ENCODE results near the gene GRK1.

Gene GRK1

DNA sequence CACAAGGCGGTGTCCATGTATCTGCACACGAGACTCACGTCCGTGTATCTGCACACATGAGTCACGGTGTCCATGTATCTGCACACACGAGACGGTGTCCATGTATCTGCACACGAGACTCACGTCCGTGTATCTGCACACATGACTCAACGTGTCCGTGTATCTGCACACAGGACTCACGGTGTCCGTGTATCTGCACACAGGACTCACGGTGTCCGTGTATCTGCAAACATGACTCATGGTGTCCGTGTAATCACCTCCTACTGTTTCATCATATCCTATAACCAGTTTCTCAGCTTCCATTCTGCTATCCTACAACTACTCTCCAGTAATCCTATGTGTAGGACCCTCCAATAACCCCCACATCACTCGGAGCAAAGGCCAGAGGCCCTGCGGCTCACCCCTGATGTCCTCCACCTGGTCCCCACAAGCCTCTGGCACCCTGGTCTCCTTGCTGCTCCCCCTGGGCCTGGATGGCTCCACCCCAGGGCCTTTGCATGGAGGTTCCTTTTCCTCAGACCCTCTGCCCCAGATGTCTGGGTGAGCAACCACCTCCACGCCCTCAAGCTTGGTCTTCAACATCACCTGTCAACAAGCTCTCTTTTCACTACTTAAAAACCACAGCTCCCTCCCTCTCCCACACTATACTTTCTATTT, 89.5 kb downstream of the GRK1 start:
- Histone ChIP-seq H3K9ac (ENCODE audit: low read depth, low read length) (no peak overlapping the region), H3K4me1 (ENCODE audit: control insufficient read depth, insufficient read depth, low read length) (0 out of 2 replicates have a peak, but pooled peaks cover 6% of the 10 kb centered on the region), H3K27ac (ENCODE audit: low read depth, low read length) (no peak overlapping the region), H3K36me3 (ENCODE audit: control insufficient read depth, insufficient read depth, low read length) (no peaks in the 10 kb centered on the region), H3K27me3 (ENCODE audit: control insufficient read depth, insufficient read depth, low read length) (peaks cover 40% of the 10 kb centered on the region), H3K9me3 (ENCODE audit: control insufficient read depth, insufficient read depth, low read length) (no peaks in the 10 kb centered on the region), H3K4me3 (ENCODE audit: low read depth, low read length) (no peak overlapping the region)

DNA sequence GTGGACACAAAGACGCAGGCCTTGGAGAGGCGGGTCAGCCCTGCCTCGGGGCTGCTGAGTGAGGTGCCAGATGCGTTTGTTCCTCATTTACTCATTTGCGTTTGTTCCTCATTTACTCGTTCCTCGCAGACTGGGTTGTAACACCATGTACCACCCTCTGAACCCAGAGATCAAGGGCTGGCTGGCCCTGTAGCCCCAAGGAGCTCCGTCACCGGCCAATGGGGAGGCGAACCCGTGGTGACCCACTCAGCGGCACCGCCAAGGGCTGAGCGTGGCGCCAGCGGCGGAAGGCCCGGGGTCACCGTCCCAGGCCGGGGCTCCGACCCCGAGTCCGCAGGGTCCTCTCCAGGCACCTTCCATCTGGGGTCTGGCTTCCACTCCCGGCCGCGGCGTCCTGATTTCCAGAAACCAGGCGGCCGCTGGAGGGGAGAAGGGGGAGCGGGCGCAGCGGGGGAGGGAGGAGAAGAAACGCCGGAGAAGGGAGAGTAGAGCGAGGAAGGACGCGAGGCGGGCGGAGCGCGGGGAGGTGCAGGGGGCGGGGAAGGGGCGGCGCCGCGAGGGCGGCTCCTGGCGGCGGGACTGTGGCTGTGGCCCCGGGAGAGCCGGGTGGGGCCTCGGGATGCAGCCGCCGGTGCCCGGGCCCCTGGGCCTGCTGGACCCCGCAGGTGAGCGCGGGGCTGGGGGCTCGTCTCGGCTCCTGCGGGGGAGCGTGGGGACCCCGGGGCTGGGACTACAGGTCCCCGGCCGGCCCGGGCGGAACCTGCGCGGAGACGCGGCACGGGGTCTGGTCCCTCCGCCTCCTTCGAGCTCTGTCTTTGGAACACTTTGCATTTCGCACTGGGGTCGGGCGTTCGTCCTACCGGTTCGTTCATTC, 91.9 kb downstream of the GRK1 start, which contains the start of gene TMEM255B:
Gene TMEM255B (plus strand): TSS at position 576 of the 874 bp plus-strand sequence. CDS start 44 bp downstream, at position 620.
- H3K9ac ChIP-seq (ENCODE audit: low read depth, low read length): no peak within 1 kb of the TSS
- H3K4me1 ChIP-seq (ENCODE audit: control insufficient read depth, insufficient read depth, low read length): 0 out of 2 replicates have a peak, but pooled peaks cover 6% of the 10 kb centered on the region
- no peaks in the 10 kb centered on the region for H3K36me3 ChIP-seq (ENCODE audit: control insufficient read depth, insufficient read depth, low read length)
- H3K27me3 ChIP-seq (ENCODE audit: control insufficient read depth, insufficient read depth, low read length): peaks cover 43% of the 10 kb centered on the region
- peak within 1 kb of the TSS; percentile 73 for H3K4me3 ChIP-seq (ENCODE audit: low read depth, low read length)
- H3K9me3 ChIP-seq (ENCODE audit: control insufficient read depth, insufficient read depth, low read length): no peaks in the 10 kb centered on the region
- no peak within 1 kb of the TSS for H3K27ac ChIP-seq (ENCODE audit: low read depth, low read length)

DNA sequence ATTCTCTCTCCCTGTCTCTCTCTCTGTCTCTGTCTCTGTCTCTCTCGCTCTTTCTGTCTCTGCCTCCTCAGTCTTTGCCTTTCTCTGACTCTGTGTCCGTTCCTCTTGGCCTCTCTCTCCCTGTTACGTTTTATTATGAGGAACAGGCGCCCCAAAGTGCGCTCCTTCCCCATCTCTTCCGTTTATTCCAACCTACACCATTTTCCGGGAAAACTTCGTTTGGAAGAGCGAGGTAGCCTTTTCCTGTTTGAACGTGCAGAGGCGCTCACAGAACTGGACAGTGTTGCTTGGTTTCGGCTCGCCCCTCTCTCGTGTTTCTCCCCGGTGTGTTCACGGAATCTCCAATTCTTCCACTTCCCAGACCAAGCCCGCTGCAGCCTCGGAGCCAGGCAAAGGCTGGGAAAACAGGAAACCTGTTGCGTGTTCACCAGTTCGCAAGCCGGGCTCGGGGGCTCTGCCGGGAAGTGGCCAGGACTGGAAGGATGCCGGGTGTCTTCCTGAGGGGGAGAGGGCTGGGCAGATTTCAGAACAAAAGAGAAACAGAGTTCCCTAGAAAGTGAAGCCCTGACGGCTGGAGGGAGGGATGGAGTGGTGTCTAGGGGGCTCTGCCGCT, 92.6 kb downstream of the GRK1 start:
- Histone ChIP-seq H3K9ac (ENCODE audit: low read depth, low read length) (no peak overlapping the region), H3K27me3 (ENCODE audit: control insufficient read depth, insufficient read depth, low read length) (peaks cover 43% of the 10 kb centered on the region), H3K9me3 (ENCODE audit: control insufficient read depth, insufficient read depth, low read length) (no peaks in the 10 kb centered on the region), H3K4me1 (ENCODE audit: control insufficient read depth, insufficient read depth, low read length) (0 out of 2 replicates have a peak, but pooled peaks cover 6% of the 10 kb centered on the region), H3K27ac (ENCODE audit: low read depth, low read length) (no peak overlapping the region), H3K4me3 (ENCODE audit: low read depth, low read length) (peak overlapping the region; percentile 73), H3K36me3 (ENCODE audit: control insufficient read depth, insufficient read depth, low read length) (no peaks in the 10 kb centered on the region)

DNA sequence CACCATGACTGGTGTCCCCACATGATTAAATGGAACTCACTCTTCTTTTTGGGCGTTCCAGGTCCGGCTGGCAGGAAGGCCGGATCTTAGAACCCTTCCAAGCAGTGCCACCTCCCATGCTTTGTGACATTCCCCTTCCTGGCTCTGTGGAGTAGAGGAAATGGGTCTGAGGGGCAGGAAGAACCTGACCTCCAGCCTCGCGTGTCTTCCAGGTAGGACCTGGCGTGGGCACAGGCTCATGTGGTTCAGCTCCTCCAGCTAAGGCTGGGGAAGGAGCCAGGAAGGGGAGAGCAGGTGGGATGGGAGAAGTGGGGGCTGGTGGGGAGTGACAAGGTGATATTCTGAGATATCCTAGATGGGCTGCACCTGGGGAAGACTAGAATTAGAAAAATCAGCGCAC, 94.1 kb downstream of the GRK1 start:
- no peak overlapping the region for H3K9ac ChIP-seq (ENCODE audit: low read depth, low read length)
- peaks cover 13% of the 10 kb centered on the region; the same call in 1 of the 2 replicates for H3K4me1 ChIP-seq (ENCODE audit: control insufficient read depth, insufficient read depth, low read length)
- H3K36me3 ChIP-seq (ENCODE audit: control insufficient read depth, insufficient read depth, low read length): no peaks in the 10 kb centered on the region
- H3K9me3 ChIP-seq (ENCODE audit: control insufficient read depth, insufficient read depth, low read length): no peaks in the 10 kb centered on the region
- no peak overlapping the region for H3K4me3 ChIP-seq (ENCODE audit: low read depth, low read length)
- no peak overlapping the region for H3K27ac ChIP-seq (ENCODE audit: low read depth, low read length)
- peaks cover 43% of the 10 kb centered on the region for H3K27me3 ChIP-seq (ENCODE audit: control insufficient read depth, insufficient read depth, low read length)

DNA sequence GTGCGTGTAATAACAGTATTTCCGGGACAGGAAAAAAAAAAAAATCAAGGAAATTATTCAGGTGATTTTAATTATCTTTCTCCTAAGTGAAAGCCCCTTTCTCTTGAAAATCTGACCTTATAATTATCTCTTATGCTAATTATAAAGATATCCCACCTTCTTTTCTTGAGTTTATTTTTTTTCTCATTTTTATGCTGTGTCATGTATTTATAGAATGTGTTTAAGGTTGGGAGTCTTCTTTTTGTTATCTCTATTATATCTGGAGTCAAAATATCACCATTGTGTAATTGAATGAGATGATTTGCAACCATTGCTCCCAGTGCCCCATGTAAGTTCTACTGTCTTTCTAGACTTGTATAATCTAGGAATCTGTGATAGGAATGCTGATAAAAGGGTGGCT, 95.1 kb downstream of the GRK1 start:
- H3K27me3 ChIP-seq (ENCODE audit: control insufficient read depth, insufficient read depth, low read length): peaks cover 43% of the 10 kb centered on the region
- no peak overlapping the region for H3K4me3 ChIP-seq (ENCODE audit: low read depth, low read length)

DNA sequence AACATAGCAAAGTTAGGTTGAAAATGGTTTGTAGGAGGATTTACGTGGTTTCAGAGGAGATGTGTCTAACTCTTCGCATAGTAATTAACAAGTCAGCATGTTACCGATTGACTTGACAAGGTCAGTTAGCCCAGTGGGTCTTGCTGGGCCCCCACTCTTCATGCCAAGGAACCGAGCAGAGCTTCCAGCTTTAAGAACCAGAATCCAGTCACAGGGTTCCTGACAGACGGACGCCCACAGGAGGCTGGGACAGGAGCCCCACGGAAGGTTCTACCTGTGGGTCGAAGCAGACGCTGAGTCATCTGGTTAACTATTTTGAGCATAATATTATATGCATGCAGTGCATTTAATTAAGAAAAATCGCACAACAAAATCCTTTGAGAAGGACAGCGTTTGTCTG, 95.5 kb downstream of the GRK1 start:
- Histone ChIP-seq H3K4me3 (ENCODE audit: low read depth, low read length) (no peak overlapping the region), H3K9me3 (ENCODE audit: control insufficient read depth, insufficient read depth, low read length) (no peaks in the 10 kb centered on the region), H3K36me3 (ENCODE audit: control insufficient read depth, insufficient read depth, low read length) (no peaks in the 10 kb centered on the region), H3K9ac (ENCODE audit: low read depth, low read length) (no peak overlapping the region), H3K4me1 (ENCODE audit: control insufficient read depth, insufficient read depth, low read length) (peaks cover 13% of the 10 kb centered on the region; the same call in 1 of the 2 replicates), H3K27me3 (ENCODE audit: control insufficient read depth, insufficient read depth, low read length) (peaks cover 38% of the 10 kb centered on the region), H3K27ac (ENCODE audit: low read depth, low read length) (no peak overlapping the region)

More for the DNA sequence above, 95.1 kb downstream of the GRK1 start:
- H3K36me3 ChIP-seq (ENCODE audit: control insufficient read depth, insufficient read depth, low read length): no peaks in the 10 kb centered on the region
- no peak overlapping the region for H3K27ac ChIP-seq (ENCODE audit: low read depth, low read length)
- H3K9me3 ChIP-seq (ENCODE audit: control insufficient read depth, insufficient read depth, low read length): no peaks in the 10 kb centered on the region
- peaks cover 13% of the 10 kb centered on the region; the same call in 1 of the 2 replicates for H3K4me1 ChIP-seq (ENCODE audit: control insufficient read depth, insufficient read depth, low read length)
- H3K9ac ChIP-seq (ENCODE audit: low read depth, low read length): no peak overlapping the region

DNA sequence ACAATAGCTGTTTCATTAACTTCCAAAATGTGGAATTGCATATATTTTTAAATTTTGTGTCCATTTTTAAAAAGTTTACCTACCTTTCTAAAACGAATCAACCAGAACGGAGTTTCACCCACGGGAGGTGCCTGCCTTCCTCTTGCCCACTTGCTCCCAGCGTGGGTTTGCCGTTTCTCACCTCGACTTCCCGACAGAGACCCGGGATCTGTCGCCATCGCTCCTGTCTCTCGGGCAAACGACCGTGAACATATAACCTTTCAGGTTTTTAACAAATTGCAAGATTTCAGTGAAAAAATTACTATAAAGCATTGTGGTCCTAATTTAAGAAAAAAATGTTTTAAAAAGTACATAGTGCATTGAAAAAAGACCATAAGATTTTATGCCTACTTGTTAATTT, 96.2 kb downstream of the GRK1 start:
- peaks cover 13% of the 10 kb centered on the region; the same call in 1 of the 2 replicates for H3K4me1 ChIP-seq (ENCODE audit: control insufficient read depth, insufficient read depth, low read length)
- peaks cover 31% of the 10 kb centered on the region for H3K27me3 ChIP-seq (ENCODE audit: control insufficient read depth, insufficient read depth, low read length)
- no peak overlapping the region for H3K9ac ChIP-seq (ENCODE audit: low read depth, low read length)
- no peak overlapping the region for H3K27ac ChIP-seq (ENCODE audit: low read depth, low read length)
- H3K36me3 ChIP-seq (ENCODE audit: control insufficient read depth, insufficient read depth, low read length): no peaks in the 10 kb centered on the region
- no peaks in the 10 kb centered on the region for H3K9me3 ChIP-seq (ENCODE audit: control insufficient read depth, insufficient read depth, low read length)
- no peak overlapping the region for H3K4me3 ChIP-seq (ENCODE audit: low read depth, low read length)

DNA sequence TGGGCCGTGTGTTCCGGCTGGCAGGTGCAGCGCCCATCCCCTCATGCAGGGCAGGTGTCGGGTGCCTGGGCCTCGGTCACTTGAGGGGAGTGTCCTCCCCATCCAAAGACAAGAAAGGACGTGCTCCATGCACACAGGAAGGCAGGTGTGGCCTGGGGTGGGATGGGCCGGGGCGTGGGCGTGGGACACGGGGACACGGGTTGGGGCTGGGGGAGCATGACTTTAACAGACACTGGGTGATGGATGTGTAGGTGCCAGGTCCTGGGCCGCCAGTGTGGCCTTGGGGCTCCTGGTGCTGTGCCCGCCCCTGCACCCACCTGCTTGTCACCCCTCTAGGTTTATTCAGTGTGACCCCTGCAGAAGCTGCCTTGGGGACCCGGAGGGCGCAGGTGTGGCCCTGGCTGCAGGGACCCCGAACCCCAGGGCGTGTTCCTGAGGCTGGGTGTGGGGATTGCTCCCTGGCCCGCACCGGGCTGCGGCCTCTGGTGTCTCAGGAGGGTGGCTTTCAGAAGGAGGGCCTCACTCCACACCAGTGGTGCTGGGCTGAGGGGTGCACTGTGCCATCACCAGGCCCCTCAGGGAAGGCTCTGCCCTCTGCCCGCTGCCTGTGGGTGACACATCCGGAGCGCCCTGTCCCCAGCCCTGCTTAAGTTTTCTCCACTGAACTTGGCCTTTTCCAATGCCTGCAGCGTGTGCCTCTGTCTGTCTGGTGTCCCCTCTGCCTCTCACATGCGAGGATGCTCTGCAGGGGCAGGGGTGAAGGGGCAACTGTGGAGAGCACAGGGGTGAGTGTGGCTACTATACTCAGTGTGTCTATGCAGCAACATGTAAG, 97.2 kb downstream of the GRK1 start:
- Histone ChIP-seq H3K9me3 (ENCODE audit: control insufficient read depth, insufficient read depth, low read length) (no peaks in the 10 kb centered on the region), H3K4me3 (ENCODE audit: low read depth, low read length) (no peak overlapping the region), H3K4me1 (ENCODE audit: control insufficient read depth, insufficient read depth, low read length) (peaks cover 9% of the 10 kb centered on the region; the same call in 1 of the 2 replicates), H3K27me3 (ENCODE audit: control insufficient read depth, insufficient read depth, low read length) (peaks cover 27% of the 10 kb centered on the region), H3K36me3 (ENCODE audit: control insufficient read depth, insufficient read depth, low read length) (no peaks in the 10 kb centered on the region), H3K9ac (ENCODE audit: low read depth, low read length) (no peak overlapping the region), H3K27ac (ENCODE audit: low read depth, low read length) (no peak overlapping the region)

DNA sequence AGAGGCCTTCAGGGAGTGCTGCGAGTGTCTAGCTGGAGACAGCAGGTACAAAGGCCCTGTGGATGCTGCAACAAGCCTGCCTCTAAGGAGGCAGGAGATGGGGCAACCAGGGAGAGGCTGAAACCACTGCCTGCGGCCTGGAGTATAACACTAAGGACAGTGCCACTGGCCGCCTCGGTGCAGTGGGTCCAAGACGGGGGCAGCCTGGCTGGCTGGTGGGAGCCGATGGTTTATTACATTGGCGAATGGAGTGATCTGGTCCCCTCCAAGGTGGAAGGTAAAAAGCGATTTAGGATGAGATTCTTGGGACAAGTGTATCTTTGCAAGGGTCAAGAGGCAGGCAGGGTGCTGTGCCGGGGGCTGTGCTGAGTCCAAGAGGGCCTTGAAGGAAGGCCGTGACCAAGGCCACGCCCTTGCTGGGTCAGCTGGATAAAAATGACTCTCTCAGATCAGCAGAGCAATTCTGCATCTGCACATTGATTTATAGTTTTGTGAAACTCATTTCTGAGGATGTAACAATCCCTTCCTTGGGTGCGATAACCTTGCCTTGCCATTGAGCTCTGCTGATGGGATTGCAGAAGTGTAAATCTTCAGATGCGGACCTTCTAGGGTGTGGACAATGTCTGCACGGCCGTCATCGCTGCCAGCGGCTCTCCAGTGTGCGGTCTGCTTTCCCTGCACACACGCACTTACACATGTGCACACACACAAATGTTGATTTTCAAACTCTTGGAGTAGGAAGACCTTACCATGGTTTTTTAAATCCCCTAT, 98.0 kb downstream of the GRK1 start:
- H3K9ac ChIP-seq (ENCODE audit: low read depth, low read length): no peak overlapping the region
- H3K27ac ChIP-seq (ENCODE audit: low read depth, low read length): no peak overlapping the region
- peaks cover 8% of the 10 kb centered on the region; the same call in 1 of the 2 replicates for H3K4me1 ChIP-seq (ENCODE audit: control insufficient read depth, insufficient read depth, low read length)
- H3K27me3 ChIP-seq (ENCODE audit: control insufficient read depth, insufficient read depth, low read length): peaks cover 19% of the 10 kb centered on the region
- H3K9me3 ChIP-seq (ENCODE audit: control insufficient read depth, insufficient read depth, low read length): no peaks in the 10 kb centered on the region
- no peaks in the 10 kb centered on the region for H3K36me3 ChIP-seq (ENCODE audit: control insufficient read depth, insufficient read depth, low read length)
- no peak overlapping the region for H3K4me3 ChIP-seq (ENCODE audit: low read depth, low read length)

DNA sequence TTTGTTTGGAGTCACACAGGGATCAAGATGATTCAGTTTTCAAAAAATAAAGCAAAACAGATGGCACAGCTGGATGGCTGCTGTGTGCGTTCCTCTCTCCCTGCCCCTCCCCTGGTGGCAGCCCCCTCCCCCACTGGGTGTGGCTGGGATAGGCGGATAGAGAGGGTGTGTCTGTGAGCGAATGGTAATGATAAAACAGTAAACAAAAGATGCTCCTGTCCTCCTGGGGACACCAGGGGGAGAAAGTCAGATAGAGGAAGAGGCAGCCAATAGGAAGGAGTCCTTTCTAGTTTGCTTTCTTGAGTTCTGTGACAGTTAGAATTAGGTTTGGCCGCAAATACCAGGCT, 98.5 kb downstream of the GRK1 start:
- no peak overlapping the region for H3K4me3 ChIP-seq (ENCODE audit: low read depth, low read length)
- H3K9me3 ChIP-seq (ENCODE audit: control insufficient read depth, insufficient read depth, low read length): no peaks in the 10 kb centered on the region
- H3K4me1 ChIP-seq (ENCODE audit: control insufficient read depth, insufficient read depth, low read length): peaks cover 6% of the 10 kb centered on the region; the same call in 1 of the 2 replicates
- no peak overlapping the region for H3K9ac ChIP-seq (ENCODE audit: low read depth, low read length)
- H3K36me3 ChIP-seq (ENCODE audit: control insufficient read depth, insufficient read depth, low read length): no peaks in the 10 kb centered on the region
- peaks cover 13% of the 10 kb centered on the region for H3K27me3 ChIP-seq (ENCODE audit: control insufficient read depth, insufficient read depth, low read length)
- no peak overlapping the region for H3K27ac ChIP-seq (ENCODE audit: low read depth, low read length)
